HepG2 (cell line): ENCODE results near the gene STK39. TPM values are rescaled to one million over a fixed set of nuclear protein-coding genes. Genes with fewer than 3 reads are reported as not detected.

Source experiments
- ASH2L ChIP-seq: fragments of 300-600, 200-600 bp; sonication (generic); IDR thresholded peaks from 2 replicates; pipeline ENCODE4 v1.7.0; 2017; ENCODE audit warnings: low read depth, mild to moderate bottlenecking, moderate library complexity, mixed read lengths, low read length; ENCODE audit not compliant: insufficient read length
- CHD4 ChIP-seq: fragments of 200-600 bp; sonication (generic); IDR thresholded peaks from 2 replicates; pipeline ENCODE4 v1.7.0; 2017; ENCODE audit warnings: mild to moderate bottlenecking, low read length, borderline replicate concordance
- ELF3 ChIP-seq: IDR thresholded peaks from 2 replicates; pipeline ENCODE4 v1.6.1; 2016; ENCODE audit warnings: missing genetic modification reagents, missing compliant biosample characterization
- GATAD1 ChIP-seq: IDR thresholded peaks from 2 replicates; pipeline ENCODE4 v1.6.1; 2016; ENCODE audit warnings: missing genetic modification reagents, missing compliant biosample characterization
- HIC2 ChIP-seq: sonication (generic); formaldehyde crosslinking; IDR thresholded peaks from 2 replicates; pipeline ENCODE4 v1.9.0; 2022; ENCODE audit warnings: low read depth, missing genetic modification reagents
- KDM1A ChIP-seq: IDR thresholded peaks from 2 replicates; pipeline ENCODE4 v1.6.1; 2016; ENCODE audit warnings: missing compliant biosample characterization
- NFE2 ChIP-seq: sonication (generic); formaldehyde crosslinking; IDR thresholded peaks from 2 replicates; pipeline ENCODE4 v1.4.0; 2020; ENCODE audit warnings: missing genetic modification reagents
- PHB2 ChIP-seq: fragments of 450-650 bp; IDR thresholded peaks from 2 replicates; pipeline ENCODE4 v1.6.1; 2018; ENCODE audit not compliant: partially characterized antibody
- RBAK ChIP-seq: sonication (generic); formaldehyde crosslinking; IDR thresholded peaks from 2 replicates; pipeline ENCODE4 v1.5.1; 2020; ENCODE audit warnings: mild to moderate bottlenecking, missing genetic modification reagents
- RCOR2 ChIP-seq: IDR thresholded peaks from 2 replicates; pipeline ENCODE4 v1.6.1; 2016; ENCODE audit warnings: missing biosample characterization, missing genetic modification reagents
- RELA ChIP-seq: sonication (generic); formaldehyde crosslinking; IDR thresholded peaks from 2 replicates; pipeline ENCODE4 v1.4.0; 2020; ENCODE audit warnings: missing genetic modification reagents
- SP5 ChIP-seq: IDR thresholded peaks from 2 replicates; pipeline ENCODE4 v1.6.1; 2016; ENCODE audit warnings: low read depth, borderline replicate concordance
- STAT6 ChIP-seq: sonication (generic); formaldehyde crosslinking; IDR thresholded peaks from 2 replicates; pipeline ENCODE4 v1.4.0; 2020; ENCODE audit warnings: missing genetic modification reagents, mild to moderate bottlenecking, borderline replicate concordance
- TMF1 ChIP-seq: sonication (generic); formaldehyde crosslinking; IDR thresholded peaks from 2 replicates; pipeline ENCODE4 v1.8.1; 2022; ENCODE audit warnings: low read depth, missing genetic modification reagents
- ZBTB14 ChIP-seq: sonication (generic); formaldehyde crosslinking; IDR thresholded peaks from 2 replicates; pipeline ENCODE4 v1.4.0; 2020; ENCODE audit warnings: missing genetic modification reagents
- ZFAT ChIP-seq: sonication (generic); formaldehyde crosslinking; conservative IDR thresholded peaks from 2 replicates; pipeline ENCODE4 v1.8.1; 2023; ENCODE audit warnings: missing genetic modification reagents, inconsistent platforms
- ZMYM2 ChIP-seq: sonication (generic); formaldehyde crosslinking; IDR thresholded peaks from 2 replicates; pipeline ENCODE4 v1.8.0; 2022; ENCODE audit warnings: mild to moderate bottlenecking, missing genetic modification reagents
- ZNF138 ChIP-seq: sonication (generic); formaldehyde crosslinking; IDR thresholded peaks from 2 replicates; pipeline ENCODE4 v1.5.0; 2020; ENCODE audit warnings: mild to moderate bottlenecking, low read depth, missing genetic modification reagents
- ZNF207 ChIP-seq: fragments of 450-650 bp; IDR thresholded peaks from 2 replicates; pipeline ENCODE4 v1.6.1; 2016; ENCODE audit warnings: antibody characterized with exemption, borderline replicate concordance
- ZNF337 ChIP-seq: sonication (generic); formaldehyde crosslinking; IDR thresholded peaks from 2 replicates; pipeline ENCODE4 v1.5.1; 2020; ENCODE audit warnings: missing genetic modification reagents, low read depth, mild to moderate bottlenecking, borderline replicate concordance
- ZNF513 ChIP-seq: sonication (generic); formaldehyde crosslinking; conservative IDR thresholded peaks from 2 replicates; pipeline ENCODE4 v1.5.0; 2020; ENCODE audit warnings: missing genetic modification reagents
- ZNF547 ChIP-seq: sonication (generic); formaldehyde crosslinking; IDR thresholded peaks from 2 replicates; pipeline ENCODE4 v1.5.1; 2020; ENCODE audit warnings: mild to moderate bottlenecking, missing genetic modification reagents
- ZNF550 ChIP-seq: sonication (generic); formaldehyde crosslinking; IDR thresholded peaks from 2 replicates; pipeline ENCODE4 v1.4.0; 2020; ENCODE audit warnings: mild to moderate bottlenecking, missing genetic modification reagents, borderline replicate concordance
- ZNF747 ChIP-seq: sonication (generic); formaldehyde crosslinking; IDR thresholded peaks from 2 replicates; pipeline ENCODE4 v1.8.1; 2023; ENCODE audit warnings: missing genetic modification reagents, mild to moderate bottlenecking, borderline replicate concordance
- ZNF891 ChIP-seq: sonication (generic); formaldehyde crosslinking; IDR thresholded peaks from 2 replicates; pipeline ENCODE4 v1.5.0; 2020; ENCODE audit warnings: mild to moderate bottlenecking, missing genetic modification reagents
- polyA plus RNA-seq, 8 experiments: library from polyadenylated mRNA; depleted of rRNA in 3 of 8; stranded (reverse) in 7 of 8; unstranded in 1 of 8; fragments of >200 nt; fragmentation: Illumina TruSeq in 4 of 8; extraction: Trizol in 4 of 8; gene quantifications; 2 replicates each; pipeline versions ENCODE4 v1.2.1 to v1.2.3, GENCODE V29; 2011 to 2016; ENCODE audit warnings: low read depth in 4 of 8, missing spikeins in 1 of 8, mixed read lengths in 1 of 8; ENCODE audit not compliant: insufficient read depth in 1 of 8
- total RNA-seq, 5 experiments: library from RNA; depleted of rRNA; stranded (reverse); fragments of >200 nt; fragmentation: Illumina TruSeq; extraction: Trizol; gene quantifications; 2 replicates each; pipeline ENCODE4 v1.2.3, GENCODE V29; 2016; ENCODE audit warnings: low read depth in 1 of 5

STK39 gene
- total and polyA plus RNA-seq, 2 of the 13 experiments (the other 11 are each of a cell fraction or from before 2014, with no cell fraction given), result 27.3 to 38.4 TPM

GRCh38 chr2:168166902-168167510, 80.4 kb downstream of the STK39 start (continued):
- no peak for TF ChIP-seq ZNF337 (CRISPR knock-in tag)
- TF ChIP-seq GATAD1, result peak; percentile 33; the same call in 1 of the 2 replicates
- TF ChIP-seq ZBTB14 (CRISPR knock-in tag), result no peak
- TF ChIP-seq ZFAT, result no peak
- TF ChIP-seq SP5, result no peak
- no peak for TF ChIP-seq ZNF513 (CRISPR knock-in tag)
- TF ChIP-seq PHB2, result no peak
- TF ChIP-seq ZMYM2 (CRISPR knock-in tag), result no peak
- TF ChIP-seq TMF1 (CRISPR knock-in tag), result no peak
- no peak for TF ChIP-seq ZNF550
- TF ChIP-seq HIC2 (CRISPR knock-in tag), result 0 out of 2 replicates have a peak, but pooled peaks have one; percentile 10
- no peak for TF ChIP-seq CHD4
- TF ChIP-seq STAT6, result no peak; the same call in 1 of the 2 replicates
- TF ChIP-seq ZNF207, result no peak
- no peak for TF ChIP-seq NFE2
- TF ChIP-seq ASH2L, result peak; percentile 84
- no peak for TF ChIP-seq ZNF138 (CRISPR knock-in tag)
- peak; percentile 79; the same call in 1 of the 2 replicates for TF ChIP-seq RCOR2 (CRISPR knock-in tag)
- no peak for TF ChIP-seq RELA (CRISPR knock-in tag)
- TF ChIP-seq ZNF547 (CRISPR knock-in tag), result no peak
- TF ChIP-seq RBAK (CRISPR knock-in tag), result no peak
- no peak for TF ChIP-seq ZNF747 (CRISPR knock-in tag)
- TF ChIP-seq ELF3 (CRISPR knock-in tag), result peak; percentile 83
- TF ChIP-seq KDM1A (CRISPR knock-in tag), result peak; percentile 2; the same call in 1 of the 2 replicates
- TF ChIP-seq ZNF891 (CRISPR knock-in tag), result no peak
